Right lobe of liver (tissue), 6 donors: ENCODE measurements around the gene PPP4R4. TPM values are rescaled to one million over a fixed set of nuclear protein-coding genes. Genes with fewer than 3 reads are reported as not detected.

Experiments
- ATAC-seq, 4 donors: fragments of 200-7000 bp; cut with Tn5 transposase; one replicate each; pipeline ENCODE4 v1.9.1; 2020; ENCODE audit warnings: mild to moderate bottlenecking in 4 of 4, moderate library complexity in 4 of 4
- DNase-seq, 3 donors: peaks; one replicate each; pipeline ENCODE4 v3.0.0-alpha.2; 2020
- H3K27ac ChIP-seq, 3 donors: fragments of 200-600 bp; one replicate each; pipeline ENCODE4 v1.8.0; 2022
- H3K27me3 ChIP-seq, 2 donors: fragments of 200-600 bp; one replicate each; pipeline ENCODE4 v1.8.0; 2022
- H3K36me3 ChIP-seq, 4 donors: fragments of 200-600 bp; sonication (generic) in 1 of 4; one replicate each; pipeline versions ENCODE4 v1.5.1 to v1.8.0; 2017 to 2022; ENCODE audit warnings: control low read depth in 1 of 4
- H3K4me1 ChIP-seq, 4 donors: fragments of 200-600 bp; sonication (generic) in 1 of 4; one replicate each; pipeline versions ENCODE4 v1.5.1 to v1.8.0; 2017 to 2022; ENCODE audit warnings: control low read depth in 1 of 4
- H3K4me3 ChIP-seq, 3 donors: fragments of 200-600 bp; one replicate each; pipeline ENCODE4 v1.8.0; 2022
- H3K9me3 ChIP-seq, 4 donors: fragments of 200-600 bp; sonication (generic) in 1 of 4; one replicate each; pipeline versions ENCODE4 v1.5.1 to v1.8.0; 2017 to 2022; ENCODE audit warnings: control low read depth in 1 of 4
- CTCF ChIP-seq, 4 donors: fragments of 200-600 bp in 3 of 4; fragments of 450-650 bp in 1 of 4; IDR thresholded peaks; one replicate each; pipeline versions ENCODE4 v1.5.1 to v1.8.0; 2016 to 2022; ENCODE audit warnings: antibody characterized with exemption in 4 of 4, mild to moderate bottlenecking in 2 of 4
- POLR2A ChIP-seq: fragments of 450-650 bp; IDR thresholded peaks from one replicate; pipeline ENCODE4 v1.6.1; 2017; ENCODE audit warnings: antibody characterized with exemption, mild to moderate bottlenecking
- WGBS: methylation state at CpG from one replicate; pipeline ENCODE4 v1.1.6; 2018; ENCODE audit warnings: low coverage, low lambda C conversion rate; ENCODE audit not compliant: insufficient coverage; ENCODE audit errors: missing lambda C conversion rate; 5-methylcytosine and 5-hydroxymethylcytosine counted together
- intact Hi-C, 2 donors: fragments of 100-400 bp; cut with DNase I; formaldehyde crosslinking; loops; one replicate each; pipeline versions ENCODE4 v1.11.2 to v1.14.1; 2022
- total RNA-seq, 6 experiments: library from RNA; depleted of rRNA in 2 of 6; stranded (reverse); fragments of >200 nt in 2 of 6; fragmentation: NEBNext Ultra II Directional in 3 of 6; extraction: Animal tissue kit (Norgen Biotek cat#: 25700) in 3 of 6; gene quantifications; one replicate each; pipeline versions ENCODE4 v1.1.0 to v1.2.4, GENCODE V29; 2016 to 2023
- donor health status: DM: no; HTN: yes; CAD: no.
- donor health status: DM: no; HTN: no; CAD: no.
- donor health status: DM: no; HTN: no; CAD: no.
- donor health status: DM: no; HTN: yes; CAD: no.
- donor health status: DM: no; HTN: yes; CAD: no.

Gene PPP4R4
- total RNA-seq, 6 experiments from 2014 or later, result 0.26 to 4.1 (median 1.2) TPM

GRCh38 chr14:94225460-94226378 is 51.6 kb downstream of the PPP4R4 start:
- ATAC-seq, result no peak
- intact Hi-C loops, result no loop called here
- H3K4me1 ChIP-seq, result no peaks in the 10 kb centered on the region
- no peak for DNase-seq
- no peak overlapping the region for H3K27ac ChIP-seq
- no peaks in the 10 kb centered on the region for H3K36me3 ChIP-seq
- TF ChIP-seq CTCF (IDR thresholded peaks at IDR 0.05) (no peak), POLR2A (no peak)
- no peak overlapping the region for H3K4me3 ChIP-seq
- H3K9me3 ChIP-seq, result no peaks in the 10 kb centered on the region
- WGBS, result 71% methylated on average over 2 of the region's 2 CpGs
- H3K27me3 ChIP-seq, result no peaks in the 10 kb centered on the region

DNA sequence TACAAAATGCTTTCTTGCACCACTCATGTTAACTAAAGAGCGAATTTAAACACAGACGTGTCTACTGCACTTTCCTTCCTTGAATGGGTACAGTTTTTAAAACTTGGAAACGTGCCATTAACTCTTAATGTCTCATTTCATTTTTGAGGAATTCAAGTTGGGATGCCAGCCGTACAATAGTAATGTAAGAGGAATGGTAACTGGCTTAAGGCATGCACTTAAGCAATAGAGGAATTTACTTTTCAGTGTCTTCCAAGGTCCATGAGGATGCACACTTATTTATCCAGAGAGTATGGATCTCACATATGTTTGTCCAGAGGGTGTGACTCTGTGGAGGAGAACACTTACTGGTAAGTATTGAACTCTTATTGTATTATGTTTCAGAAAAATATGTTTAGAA is 52.9 kb downstream of the PPP4R4 start:
- DNase-seq (no peak), ATAC-seq (no peak)
- Histone ChIP-seq H3K36me3 (no peaks in the 10 kb centered on the region), H3K9me3 (no peaks in the 10 kb centered on the region), H3K27me3 (no peaks in the 10 kb centered on the region), H3K27ac (no peak overlapping the region), H3K4me1 (no peaks in the 10 kb centered on the region), H3K4me3 (no peak overlapping the region)
- WGBS, result 52% methylated on average over 4 of the region's 4 CpGs
- TF ChIP-seq POLR2A (no peak), CTCF (IDR thresholded peaks at IDR 0.05) (no peak)
- intact Hi-C loops, result no loop called here

GRCh38 chr14:94237046-94237445 is 62.9 kb downstream of the PPP4R4 start:
- intact Hi-C loops, result no loop called here
- Histone ChIP-seq H3K27me3 (no peaks in the 10 kb centered on the region), H3K4me1 (no peaks in the 10 kb centered on the region), H3K36me3 (no peaks in the 10 kb centered on the region), H3K27ac (no peak overlapping the region), H3K9me3 (no peaks in the 10 kb centered on the region), H3K4me3 (no peak overlapping the region)
- DNase-seq (no peak), ATAC-seq (no peak)
- TF ChIP-seq CTCF (IDR thresholded peaks at IDR 0.05), result no peak
- no peak for TF ChIP-seq POLR2A

- intact Hi-C loops, result no loop called here
- no peaks in the 10 kb centered on the region for H3K9me3 ChIP-seq
- no peak for ATAC-seq
- no peaks in the 10 kb centered on the region for H3K4me1 ChIP-seq
- TF ChIP-seq CTCF (IDR thresholded peaks at IDR 0.05) (no peak), POLR2A (no peak)
- WGBS, result no CpG with 5 or more reads among the region's 4 CpGs
- H3K27me3 ChIP-seq, result no peaks in the 10 kb centered on the region
- no peak for DNase-seq
- H3K27ac ChIP-seq, result no peak overlapping the region
- no peaks in the 10 kb centered on the region for H3K36me3 ChIP-seq
- no peak overlapping the region for H3K4me3 ChIP-seq
These were observed 63.9 kb downstream of the PPP4R4 start for GRCh38 chr14:94237983-94238382.
